Right atrium auricular region (tissue), 2 donors: Measurements from ENCODE around the gene DOK5. TPM values are rescaled to one million over a fixed set of nuclear protein-coding genes. Genes with fewer than 3 reads are reported as not detected.

Experiments
- DNase-seq: peaks from one replicate; pipeline ENCODE4 v3.0.0-alpha.2; 2019; ENCODE audit warnings: low spot score
- H3K27ac ChIP-seq, 2 donors: fragments of 200-600 bp; sonication (generic); 1 replicate in 1 of 2; 2 replicates in 1 of 2; pipeline ENCODE4 v1.5.1; 2016 to 2019
- H3K27me3 ChIP-seq, 2 donors: fragments of 200-600 bp; sonication (generic); one replicate each; pipeline versions ENCODE4 v1.5.1 to v1.6.0; 2017 to 2019
- H3K36me3 ChIP-seq: fragments of 200-600 bp; sonication (generic); one replicate; pipeline ENCODE4 v1.5.1; 2016
- H3K4me1 ChIP-seq, 2 donors: fragments of 200-600 bp; sonication (generic); one replicate each; pipeline versions ENCODE4 v1.5.1 to v1.6.0; 2017 to 2019
- H3K4me3 ChIP-seq, 2 donors: fragments of 200-600 bp; sonication (generic); 1 replicate in 1 of 2; 2 replicates in 1 of 2; pipeline ENCODE4 v1.5.1; 2017 to 2019; ENCODE audit warnings: mild to moderate bottlenecking in 1 of 2, moderate library complexity in 1 of 2
- H3K9me3 ChIP-seq, 2 donors: fragments of 200-600 bp; sonication (generic); one replicate each; pipeline ENCODE4 v1.5.1; 2019
- CTCF ChIP-seq, 2 donors: fragments of 200-600 bp; sonication (generic); IDR thresholded peaks; one replicate each; pipeline ENCODE4 v1.5.1; 2019; ENCODE audit warnings: antibody characterized with exemption in 2 of 2
- total RNA-seq, 2 donors: library from RNA; depleted of rRNA; stranded (reverse); fragments of >200 nt; gene quantifications; one replicate each; pipeline ENCODE4 v1.1.0, GENCODE V29; 2016

Gene DOK5
- total RNA-seq, 2 donors from 2014 or later, result 11.6 to 16.9 TPM

GRCh38 chr20:54654450-54654849 lies 179.1 kb downstream of the DOK5 start:
- H3K36me3 ChIP-seq, result no peaks in the 10 kb centered on the region
- peaks cover 0 to 5% of the 10 kb centered on the region in 2 donors for H3K4me1 ChIP-seq
- no peaks in the 10 kb centered on the region for H3K27me3 ChIP-seq
- no peak for TF ChIP-seq CTCF (IDR thresholded peaks at IDR 0.05)
- no peak for DNase-seq
- H3K9me3 ChIP-seq, result no peaks in the 10 kb centered on the region
- H3K4me3 ChIP-seq, result no peak overlapping the region
- no peak overlapping the region for H3K27ac ChIP-seq

DNA sequence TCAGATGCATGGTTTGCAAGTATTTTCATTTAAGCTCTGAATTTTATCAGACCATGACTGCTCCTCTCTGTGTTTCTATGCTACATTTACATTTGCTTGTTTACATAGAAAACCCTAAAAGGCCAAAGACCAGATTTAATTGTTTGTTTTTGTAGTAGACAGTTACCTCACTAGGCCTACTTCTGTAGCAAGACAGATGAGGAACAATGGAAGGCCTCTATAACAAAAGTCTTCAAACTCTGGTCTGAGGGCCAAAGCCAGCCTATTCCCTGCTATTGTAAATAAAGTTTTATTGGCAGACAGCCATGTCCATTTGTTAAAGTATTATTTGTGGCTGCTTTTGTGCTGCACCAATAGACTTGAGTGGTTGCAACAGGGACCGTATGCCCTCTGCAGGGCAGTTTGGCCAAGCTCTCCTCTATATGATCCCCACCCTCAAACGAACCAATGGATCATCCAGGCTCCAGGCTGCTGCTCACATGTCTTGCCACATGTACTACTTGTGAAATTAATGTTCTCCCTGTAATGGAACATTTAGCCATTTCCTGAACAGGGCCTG lies 182.0 kb downstream of the DOK5 start:
- Histone ChIP-seq H3K4me1 (no peaks in the 10 kb centered on the region), H3K4me3 (no peak overlapping the region), H3K36me3 (no peaks in the 10 kb centered on the region), H3K27me3 (no peaks in the 10 kb centered on the region), H3K27ac (no peak overlapping the region), H3K9me3 (no peaks in the 10 kb centered on the region)
- TF ChIP-seq CTCF (IDR thresholded peaks at IDR 0.05), result no peak
- no peak for DNase-seq

GRCh38 chr20:54658525-54658924 lies 183.1 kb downstream of the DOK5 start:
- no peaks in the 10 kb centered on the region for H3K9me3 ChIP-seq
- no peak overlapping the region for H3K4me3 ChIP-seq
- no peaks in the 10 kb centered on the region for H3K27me3 ChIP-seq
- TF ChIP-seq CTCF (IDR thresholded peaks at IDR 0.05), result no peak
- H3K27ac ChIP-seq, result no peak overlapping the region
- no peak for DNase-seq
- H3K4me1 ChIP-seq, result no peaks in the 10 kb centered on the region
- no peaks in the 10 kb centered on the region for H3K36me3 ChIP-seq

GRCh38 chr20:54661265-54661664 lies 185.9 kb downstream of the DOK5 start:
- no peak overlapping the region for H3K4me3 ChIP-seq
- no peaks in the 10 kb centered on the region for H3K4me1 ChIP-seq
- no peaks in the 10 kb centered on the region for H3K36me3 ChIP-seq
- H3K27me3 ChIP-seq, result no peaks in the 10 kb centered on the region
- no peak for DNase-seq
- no peak for TF ChIP-seq CTCF (IDR thresholded peaks at IDR 0.05)
- no peaks in the 10 kb centered on the region for H3K9me3 ChIP-seq
- no peak overlapping the region for H3K27ac ChIP-seq

DNA sequence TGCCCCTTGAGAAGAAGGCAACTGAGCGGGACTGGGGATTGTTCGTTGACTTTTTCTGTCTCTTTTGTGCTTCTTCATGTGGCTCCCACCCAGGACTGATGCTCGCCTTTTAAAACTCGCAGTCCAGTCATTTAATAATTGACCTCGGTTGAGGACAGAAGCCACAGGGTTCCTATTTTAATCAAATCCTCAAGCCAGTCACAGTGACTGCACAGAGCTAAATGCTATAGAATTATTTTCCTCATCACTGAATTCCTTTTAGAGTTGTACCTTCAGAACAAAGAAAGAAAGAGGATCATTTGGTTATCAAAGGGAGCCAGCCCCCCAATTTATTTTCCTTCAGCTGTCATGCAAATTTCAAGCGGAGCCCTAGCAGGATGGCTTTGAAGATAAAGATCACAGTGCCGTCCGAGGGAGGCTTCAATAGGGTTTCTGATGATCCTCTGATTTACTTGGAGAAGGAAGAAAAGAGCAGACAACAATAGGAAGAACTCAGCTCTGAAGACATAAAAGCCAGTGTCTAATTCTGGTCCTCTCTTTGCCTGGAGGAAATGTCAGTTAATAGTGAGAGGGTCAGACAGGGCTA lies 186.6 kb downstream of the DOK5 start:
- Histone ChIP-seq H3K4me3 (no peak overlapping the region), H3K36me3 (no peaks in the 10 kb centered on the region), H3K4me1 (no peaks in the 10 kb centered on the region), H3K27me3 (no peaks in the 10 kb centered on the region), H3K27ac (no peak overlapping the region), H3K9me3 (no peaks in the 10 kb centered on the region)
- no peak for DNase-seq
- no peak for TF ChIP-seq CTCF (IDR thresholded peaks at IDR 0.05)

GRCh38 chr20:54665812-54666211 lies 190.4 kb downstream of the DOK5 start:
- no peak overlapping the region for H3K27ac ChIP-seq
- TF ChIP-seq CTCF (IDR thresholded peaks at IDR 0.05), result no peak
- no peak overlapping the region for H3K4me3 ChIP-seq
- no peak for DNase-seq
- no peaks in the 10 kb centered on the region for H3K9me3 ChIP-seq
- no peaks in the 10 kb centered on the region for H3K36me3 ChIP-seq
- H3K27me3 ChIP-seq, result no peaks in the 10 kb centered on the region
- H3K4me1 ChIP-seq, result peaks cover 0 to 6% of the 10 kb centered on the region in 2 donors
